RKO (cell line): Measurements from ENCODE around the gene PPP2R3B.
"Not testable (repeated sequence)": the region's sequence is repeated elsewhere in the genome, so short reads cannot be mapped to it uniquely, and the experiment has no call there.

Experiments
- DNase-seq: peaks from one replicate; pipeline ENCODE4 v3.0.0-alpha.2; 2016; ENCODE audit warnings: low spot score

Gene PPP2R3B

DNA sequence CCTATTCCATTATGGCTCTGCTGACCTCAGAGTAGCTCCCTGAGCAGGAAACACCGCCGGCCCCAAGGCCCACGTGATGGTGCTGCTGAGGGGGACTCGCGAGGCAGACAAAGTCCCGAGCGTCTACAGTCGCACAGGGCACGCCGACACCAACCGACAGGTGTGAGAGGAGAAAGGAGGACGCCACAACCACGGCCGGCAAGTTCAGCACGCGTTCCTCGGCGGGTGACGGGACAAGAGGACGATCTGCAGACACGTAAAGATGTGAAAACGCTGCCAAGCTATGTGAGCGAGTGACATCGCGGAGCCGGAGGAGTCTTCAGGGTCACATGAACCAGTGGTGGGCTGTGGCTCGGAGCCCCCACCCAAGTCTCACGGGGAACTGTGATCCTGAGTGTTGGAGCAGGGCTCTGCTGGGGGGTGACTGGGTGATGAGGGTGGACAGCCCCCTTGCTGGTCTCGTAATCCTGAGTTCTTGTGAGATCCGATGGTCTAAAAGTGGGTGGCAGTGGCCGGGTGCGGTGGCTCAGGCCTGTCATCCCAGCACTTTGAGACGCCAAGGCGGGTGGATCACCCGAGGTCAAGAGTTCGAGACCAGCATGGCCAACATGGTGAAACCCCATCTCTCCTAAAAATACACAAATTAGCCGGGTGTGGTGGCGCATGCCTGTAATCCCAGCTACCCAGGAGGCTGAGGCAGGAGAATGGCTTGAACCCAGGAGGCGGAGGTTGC, 34.0 kb downstream of the PPP2R3B start:
- no peak for DNase-seq

DNA sequence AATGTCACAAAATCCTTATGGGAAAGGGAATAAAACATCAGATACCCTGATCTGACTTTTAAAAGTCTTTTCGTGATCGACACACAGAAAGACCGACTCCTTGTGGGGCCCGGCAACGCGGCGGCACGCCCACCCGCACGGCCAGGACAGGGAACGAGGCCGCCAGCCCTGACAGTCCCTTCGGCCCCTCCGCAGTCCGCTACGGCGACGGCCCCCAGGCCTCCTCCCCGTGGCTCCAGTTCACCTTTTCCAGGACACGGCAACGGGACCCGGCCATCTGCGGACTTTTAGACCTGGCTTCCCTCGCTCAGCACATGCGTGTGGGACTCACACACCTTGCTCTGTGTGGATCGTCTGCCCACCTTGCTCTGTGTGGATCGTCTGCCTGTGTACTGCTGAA, 34.5 kb downstream of the PPP2R3B start:
- DNase-seq = no peak

DNA sequence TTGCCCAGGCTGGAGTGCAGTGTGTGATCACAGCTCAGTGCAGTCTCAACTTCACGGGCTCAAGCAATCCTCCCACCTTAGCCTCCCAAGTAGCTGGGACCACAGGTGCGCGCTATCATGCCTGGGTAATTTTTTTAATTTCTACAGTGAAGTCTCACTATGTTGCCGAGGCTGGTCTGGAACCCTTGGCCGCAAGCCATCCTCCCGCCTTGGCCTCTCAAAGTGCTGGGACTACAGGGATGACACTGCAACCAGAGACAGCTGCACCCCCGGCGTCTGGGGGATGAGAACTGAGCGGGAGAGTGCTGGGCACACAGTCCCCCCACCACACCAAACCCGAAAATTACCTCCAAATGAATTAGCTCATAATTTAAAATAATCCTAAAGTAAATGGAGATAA, 35.0 kb downstream of the PPP2R3B start:
- DNase-seq = no peak

GRCh38 chrX:351324-351641, 35.4 kb downstream of the PPP2R3B start:
- not testable (repeated sequence) for DNase-seq

- no peak for DNase-seq
Measured at GRCh38 chrX:350534-351323, 36.0 kb downstream of the PPP2R3B start.

DNA sequence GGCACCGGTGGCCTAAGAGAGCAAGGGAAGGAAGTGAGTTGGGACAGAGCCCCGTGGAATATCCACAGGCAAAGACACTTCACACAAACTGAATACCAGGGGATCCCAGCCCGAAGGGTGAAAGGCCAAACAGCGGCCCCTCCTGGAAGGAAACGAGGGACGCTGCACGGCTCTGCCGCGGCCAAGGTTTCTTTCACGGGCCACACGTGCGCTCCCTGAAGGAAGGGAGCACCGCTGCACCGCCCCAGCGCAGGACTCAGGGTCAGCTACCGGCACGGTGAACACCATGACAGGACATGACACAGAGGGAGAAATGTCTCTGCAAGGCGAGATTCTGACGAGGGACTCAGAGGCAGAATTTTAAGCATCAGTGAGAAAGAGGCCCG, 36.6 kb downstream of the PPP2R3B start:
- DNase-seq = no peak

- DNase-seq = no peak
Measured at GRCh38 chrX:349702-350101, 37.0 kb downstream of the PPP2R3B start.

DNA sequence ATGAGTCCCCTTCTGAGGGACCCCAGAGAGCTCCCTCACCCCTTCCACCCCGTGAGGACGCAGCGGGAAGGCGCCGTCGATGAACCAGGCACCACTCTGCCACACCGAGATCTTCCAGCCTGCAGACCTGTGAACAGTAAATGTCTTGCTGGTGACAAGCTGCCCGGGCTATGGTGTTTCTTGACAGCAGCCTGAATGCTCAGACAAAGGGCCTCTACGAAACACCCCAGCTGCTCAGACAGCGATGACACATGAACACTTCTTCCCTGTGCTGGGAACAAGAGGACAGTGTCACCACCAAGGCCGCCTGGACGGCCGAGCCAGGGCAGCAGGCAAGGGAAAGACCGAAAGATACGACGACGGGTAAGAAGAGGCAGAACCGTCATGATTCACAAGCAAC, 37.5 kb downstream of the PPP2R3B start:
- DNase-seq = no peak

DNA sequence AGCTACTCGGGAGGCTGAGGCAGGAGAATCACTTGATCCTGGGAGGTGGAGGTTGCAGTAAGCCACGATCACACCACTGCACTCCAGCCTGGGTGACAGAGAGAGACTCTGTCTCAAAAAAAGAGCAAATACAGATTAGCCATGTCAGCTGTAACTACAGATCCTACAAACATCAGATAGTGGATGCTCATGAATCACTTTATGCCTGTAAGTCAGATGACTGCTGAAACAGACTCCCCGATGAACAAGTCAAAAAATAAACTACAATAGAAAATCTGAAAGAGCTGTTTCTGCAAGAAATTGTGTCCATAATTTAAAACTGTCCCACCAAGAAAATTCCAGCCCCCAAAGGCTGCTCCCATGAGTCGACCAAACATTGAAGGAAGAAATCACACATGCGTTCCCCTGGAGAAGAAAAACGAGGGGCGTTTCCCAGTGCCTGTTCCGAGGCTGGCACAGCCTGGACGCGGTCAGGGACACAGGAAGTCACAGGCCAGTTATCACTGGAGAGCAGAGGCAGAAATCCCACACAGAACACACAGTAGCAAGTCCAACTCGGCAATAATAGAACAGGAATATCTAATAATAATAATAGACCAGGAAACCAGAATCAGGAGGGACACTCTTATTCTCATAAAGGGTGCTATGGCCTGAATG, 38.1 kb downstream of the PPP2R3B start:
- no peak for DNase-seq

GRCh38 chrX:347351-348117, 39.2 kb downstream of the PPP2R3B start:
- no peak for DNase-seq

- DNase-seq = no peak
Measured at GRCh38 chrX:346034-346813, 40.5 kb downstream of the PPP2R3B start.

DNA sequence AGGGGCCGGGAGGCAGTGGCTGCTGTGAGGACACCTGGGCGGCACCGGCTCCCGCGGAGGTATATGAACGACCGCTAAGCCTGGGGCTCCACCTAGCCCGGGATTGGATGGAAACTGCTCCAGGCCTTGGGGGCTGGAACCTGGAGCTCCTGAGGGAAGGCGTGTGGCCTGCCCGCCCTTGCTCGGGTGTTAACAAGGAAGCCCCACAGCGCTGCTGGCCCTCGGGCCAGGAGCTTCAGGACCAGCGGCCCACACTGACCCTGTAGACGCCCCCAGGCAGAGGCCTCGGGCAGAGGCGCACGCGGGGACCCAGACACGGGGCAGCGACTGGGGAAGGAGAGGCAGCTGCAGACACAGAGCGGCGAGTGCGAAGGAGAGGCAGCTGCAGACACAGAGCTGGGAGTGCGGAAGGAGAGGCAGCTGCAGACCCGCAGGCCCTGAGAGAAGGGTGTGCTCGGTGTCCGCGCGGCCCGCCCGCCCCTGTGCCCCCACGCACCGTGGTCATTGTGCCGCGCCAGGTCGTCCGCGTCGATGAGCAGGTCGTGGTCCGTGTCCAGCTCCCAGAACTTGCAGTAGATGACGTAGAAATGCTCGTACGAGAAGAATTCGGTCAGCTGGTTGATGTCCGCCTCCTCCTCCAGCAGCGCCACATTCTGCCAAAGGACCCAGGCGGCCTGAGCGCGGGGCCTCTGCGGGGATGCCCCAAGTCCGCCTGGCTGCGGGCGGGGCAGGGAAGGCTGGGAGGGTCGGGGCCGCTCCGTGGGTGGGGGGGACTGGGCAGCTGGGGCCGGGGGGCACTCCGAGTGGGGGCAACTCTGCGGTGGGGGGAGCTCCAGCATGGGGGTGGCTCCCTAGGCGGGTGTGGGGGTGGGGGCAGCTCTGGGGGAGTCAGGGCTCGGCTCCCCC, 41.4 kb downstream of the PPP2R3B start:
- no peak for DNase-seq

GRCh38 chrX:344371-344901, 42.3 kb downstream of the PPP2R3B start:
- DNase-seq = no peak

GRCh38 chrX:341541-342101, 45.1 kb downstream of the PPP2R3B start:
- no peak for DNase-seq

GRCh38 chrX:340641-341423, 45.9 kb downstream of the PPP2R3B start:
- DNase-seq = no peak

DNA sequence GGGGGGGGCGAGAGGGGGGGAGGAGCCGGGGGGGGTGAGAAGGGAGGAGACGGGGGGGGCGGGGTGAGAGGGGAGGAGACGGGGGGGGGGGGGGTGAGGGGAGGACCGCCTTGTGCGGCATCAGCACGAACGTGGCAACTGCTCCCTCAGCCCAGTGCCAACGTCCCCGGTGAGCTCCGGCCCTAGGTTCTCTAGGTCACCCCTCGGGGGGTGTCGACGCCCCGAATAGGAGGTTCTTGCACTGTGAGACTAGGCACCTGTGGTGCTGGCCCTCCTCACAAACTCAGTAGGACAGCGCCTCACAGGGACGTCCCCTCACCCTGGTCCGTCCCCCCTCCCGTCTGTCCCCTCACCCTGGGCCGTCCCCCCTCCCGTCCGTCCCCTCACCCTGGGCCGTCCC, 46.6 kb downstream of the PPP2R3B start:
- no peak for DNase-seq

GRCh38 chrX:338836-339400, 47.8 kb downstream of the PPP2R3B start:
- DNase-seq = no peak

- no peak for DNase-seq
Measured at GRCh38 chrX:338281-338835, 48.3 kb downstream of the PPP2R3B start.
